Measurements from ENCODE around the gene CMTM3. TPM values are rescaled to one million over a fixed set of nuclear protein-coding genes. Genes with fewer than 3 reads are reported as not detected.

CMTM3 gene
- total and polyA plus RNA-seq, 2 donors = 15.9 to 55.4 TPM

- no peak overlapping the region for H3K4me3 ChIP-seq (ENCODE audit: low read length in 2 of 2)
- 89% methylated on average over 5 of the region's 5 CpGs for WGBS
- no peak overlapping the region for H3K27ac ChIP-seq (ENCODE audit: low read depth in 1 of 2, low read length in 1 of 2)
- peaks cover 0 to 19% of the 10 kb centered on the region in 2 donors for H3K9me3 ChIP-seq (ENCODE audit: control insufficient read depth in 2 of 2, insufficient read depth in 1 of 2, low read length in 1 of 2)
- DNase-seq (ENCODE audit: low read depth in 6 of 9, low spot score in 9 of 9) = no peak
- H3K4me1 ChIP-seq (ENCODE audit: control insufficient read depth in 2 of 2, insufficient read depth in 2 of 2, low read length in 2 of 2) = peaks cover 21 to 34% of the 10 kb centered on the region in 2 donors
- H3K36me3 ChIP-seq (ENCODE audit: control insufficient read depth in 2 of 2, insufficient read depth in 2 of 2, low read length in 1 of 2) = no peaks in the 10 kb centered on the region
- H3K27me3 ChIP-seq (ENCODE audit: control insufficient read depth in 2 of 2, insufficient read depth in 1 of 2, low read length in 1 of 2) = no peaks in the 10 kb centered on the region
These were observed 3.0 kb upstream of the CMTM3 start for GRCh38 chr16:66601471-66601870.

- Histone ChIP-seq H3K27me3 (ENCODE audit: control insufficient read depth in 2 of 2, insufficient read depth in 1 of 2, low read length in 1 of 2) (no peaks in the 10 kb centered on the region), H3K4me3 (ENCODE audit: low read length in 2 of 2) (peak overlapping the region; percentile 65 to 93), H3K9me3 (ENCODE audit: control insufficient read depth in 2 of 2, insufficient read depth in 1 of 2, low read length in 1 of 2) (peaks cover 0 to 19% of the 10 kb centered on the region in 2 donors), H3K36me3 (ENCODE audit: control insufficient read depth in 2 of 2, insufficient read depth in 2 of 2, low read length in 1 of 2) (peaks cover 1 to 8% of the 10 kb centered on the region in 2 donors), H3K27ac (ENCODE audit: low read depth in 1 of 2, low read length in 1 of 2) (peak overlapping the region; percentile 86 to 94), H3K4me1 (ENCODE audit: control insufficient read depth in 2 of 2, insufficient read depth in 2 of 2, low read length in 2 of 2) (peaks cover 30 to 48% of the 10 kb centered on the region in 2 donors)
- 12% methylated on average over 32 of the region's 32 CpGs for WGBS
- peak; percentile 51 to 92 (median 78) for DNase-seq (ENCODE audit: low read depth in 6 of 9, low spot score in 9 of 9)
These were observed 748 bp upstream of the CMTM3 start for GRCh38 chr16:66603537-66604375.

- H3K4me1 ChIP-seq (ENCODE audit: control insufficient read depth in 2 of 2, insufficient read depth in 2 of 2, low read length in 2 of 2) = peaks cover 27 to 43% of the 10 kb centered on the region in 2 donors
- peaks cover 17 to 24% of the 10 kb centered on the region in 2 donors for H3K36me3 ChIP-seq (ENCODE audit: control insufficient read depth in 2 of 2, insufficient read depth in 2 of 2, low read length in 1 of 2)
- WGBS = 5% methylated on average over 61 of the region's 61 CpGs
- peak overlapping the region; percentile 32 to 91 for H3K27ac ChIP-seq (ENCODE audit: low read depth in 1 of 2, low read length in 1 of 2)
- peak overlapping the region; percentile 65 to 93 for H3K4me3 ChIP-seq (ENCODE audit: low read length in 2 of 2)
- no peaks in the 10 kb centered on the region for H3K27me3 ChIP-seq (ENCODE audit: control insufficient read depth in 2 of 2, insufficient read depth in 1 of 2, low read length in 1 of 2)
- peak in 1 of 9 donors; percentile 55 for DNase-seq (ENCODE audit: low read depth in 6 of 9, low spot score in 9 of 9)
- H3K9me3 ChIP-seq (ENCODE audit: control insufficient read depth in 2 of 2, insufficient read depth in 1 of 2, low read length in 1 of 2) = peaks cover 0 to 19% of the 10 kb centered on the region in 2 donors
These were observed 874 bp downstream of the CMTM3 start for GRCh38 chr16:66605177-66605978.

GRCh38 chr16:66605979-66606751, 1.7 kb downstream of the CMTM3 start:
- peaks cover 0 to 13% of the 10 kb centered on the region in 2 donors for H3K9me3 ChIP-seq (ENCODE audit: control insufficient read depth in 2 of 2, insufficient read depth in 1 of 2, low read length in 1 of 2)
- peak overlapping the region; percentile 65 to 93 for H3K4me3 ChIP-seq (ENCODE audit: low read length in 2 of 2)
- peaks cover 23 to 30% of the 10 kb centered on the region in 2 donors for H3K36me3 ChIP-seq (ENCODE audit: control insufficient read depth in 2 of 2, insufficient read depth in 2 of 2, low read length in 1 of 2)
- H3K27ac ChIP-seq (ENCODE audit: low read depth in 1 of 2, low read length in 1 of 2) = peak overlapping the region; percentile 25 to 32
- H3K4me1 ChIP-seq (ENCODE audit: control insufficient read depth in 2 of 2, insufficient read depth in 2 of 2, low read length in 2 of 2) = peaks cover 27 to 40% of the 10 kb centered on the region in 2 donors
- no peak for DNase-seq (ENCODE audit: low read depth in 6 of 9, low spot score in 9 of 9)
- H3K27me3 ChIP-seq (ENCODE audit: control insufficient read depth in 2 of 2, insufficient read depth in 1 of 2, low read length in 1 of 2) = no peaks in the 10 kb centered on the region
- WGBS = 66% methylated on average over 10 of the region's 10 CpGs

GRCh38 chr16:66608241-66609138, 4.0 kb downstream of the CMTM3 start:
- Histone ChIP-seq H3K4me1 (ENCODE audit: control insufficient read depth in 2 of 2, insufficient read depth in 2 of 2, low read length in 2 of 2) (peaks cover 26 to 36% of the 10 kb centered on the region in 2 donors), H3K27ac (ENCODE audit: low read depth in 1 of 2, low read length in 1 of 2) (peak overlapping the region; percentile 33 to 59)
- 40% methylated on average over 17 of the region's 17 CpGs for WGBS

GRCh38 chr16:66609139-66609510, 4.6 kb downstream of the CMTM3 start:
- 96% methylated on average over 12 of the region's 12 CpGs for WGBS
- Histone ChIP-seq H3K4me3 (ENCODE audit: low read length in 2 of 2) (no peak overlapping the region), H3K27me3 (ENCODE audit: control insufficient read depth in 2 of 2, insufficient read depth in 1 of 2, low read length in 1 of 2) (no peaks in the 10 kb centered on the region), H3K9me3 (ENCODE audit: control insufficient read depth in 2 of 2, insufficient read depth in 1 of 2, low read length in 1 of 2) (peaks cover 1 to 3% of the 10 kb centered on the region in 2 donors), H3K36me3 (ENCODE audit: control insufficient read depth in 2 of 2, insufficient read depth in 2 of 2, low read length in 1 of 2) (peaks cover 49 to 57% of the 10 kb centered on the region in 2 donors), H3K4me1 (ENCODE audit: control insufficient read depth in 2 of 2, insufficient read depth in 2 of 2, low read length in 2 of 2) (peaks cover 20 to 29% of the 10 kb centered on the region in 2 donors), H3K27ac (ENCODE audit: low read depth in 1 of 2, low read length in 1 of 2) (no peak overlapping the region)
- DNase-seq (ENCODE audit: low read depth in 6 of 9, low spot score in 9 of 9) = no peak

More at GRCh38 chr16:66608241-66609138, 4.0 kb downstream of the CMTM3 start:
- Histone ChIP-seq H3K9me3 (ENCODE audit: control insufficient read depth in 2 of 2, insufficient read depth in 1 of 2, low read length in 1 of 2) (peaks cover 1 to 3% of the 10 kb centered on the region in 2 donors), H3K27me3 (ENCODE audit: control insufficient read depth in 2 of 2, insufficient read depth in 1 of 2, low read length in 1 of 2) (no peaks in the 10 kb centered on the region), H3K36me3 (ENCODE audit: control insufficient read depth in 2 of 2, insufficient read depth in 2 of 2, low read length in 1 of 2) (peaks cover 45 to 53% of the 10 kb centered on the region in 2 donors), H3K4me3 (ENCODE audit: low read length in 2 of 2) (no peak overlapping the region)
- DNase-seq (ENCODE audit: low read depth in 6 of 9, low spot score in 9 of 9) = peak; percentile 51 to 89 (median 73)

- peaks cover 1 to 3% of the 10 kb centered on the region in 2 donors for H3K9me3 ChIP-seq (ENCODE audit: control insufficient read depth in 2 of 2, insufficient read depth in 1 of 2, low read length in 1 of 2)
- H3K4me1 ChIP-seq (ENCODE audit: control insufficient read depth in 2 of 2, insufficient read depth in 2 of 2, low read length in 2 of 2) = peaks cover 20 to 27% of the 10 kb centered on the region in 2 donors
- H3K36me3 ChIP-seq (ENCODE audit: control insufficient read depth in 2 of 2, insufficient read depth in 2 of 2, low read length in 1 of 2) = peaks cover 56 to 60% of the 10 kb centered on the region in 2 donors
- DNase-seq (ENCODE audit: low read depth in 6 of 9, low spot score in 9 of 9) = no peak
- H3K27ac ChIP-seq (ENCODE audit: low read depth in 1 of 2, low read length in 1 of 2) = no peak overlapping the region
- WGBS = 97% methylated on average over 14 of the region's 14 CpGs
- no peaks in the 10 kb centered on the region for H3K27me3 ChIP-seq (ENCODE audit: control insufficient read depth in 2 of 2, insufficient read depth in 1 of 2, low read length in 1 of 2)
- H3K4me3 ChIP-seq (ENCODE audit: low read length in 2 of 2) = no peak overlapping the region
These were observed 5.8 kb downstream of the CMTM3 start for GRCh38 chr16:66610111-66610820.

Data from thymus (tissue), 11 donors.